Transverse colon (tissue), 4 donors: ENCODE data around the gene TRPT1. TPM values are rescaled to one million over a fixed set of nuclear protein-coding genes. Genes with fewer than 3 reads are reported as not detected.

Experiments
- DNase-seq: peaks from one replicate; pipeline ENCODE4 v3.0.0-alpha.2; 2019
- H3K27ac ChIP-seq, 4 donors: fragments of 200-600 bp; sonication (generic); 2 replicates each; pipeline ENCODE4 v1.5.1; 2016 to 2018; ENCODE audit warnings: inconsistent platforms in 4 of 4
- H3K27me3 ChIP-seq: fragments of 200-600 bp; sonication (generic); 2 replicates; pipeline ENCODE4 v1.5.1; 2017; ENCODE audit warnings: inconsistent platforms
- H3K36me3 ChIP-seq, 4 donors: fragments of 200-600 bp; sonication (generic); 2 replicates each; pipeline ENCODE4 v1.5.1; 2017 to 2019; ENCODE audit warnings: inconsistent platforms in 4 of 4
- H3K4me1 ChIP-seq, 4 donors: fragments of 200-600 bp; sonication (generic); 2 replicates each; pipeline ENCODE4 v1.5.1; 2017 to 2020; ENCODE audit warnings: inconsistent platforms in 4 of 4
- H3K4me3 ChIP-seq, 4 donors: fragments of 200-600 bp; sonication (generic); 1 replicate in 1 of 4; 2 replicates in 3 of 4; pipeline versions ENCODE4 v1.5.1 to v1.6.1; 2017 to 2019; ENCODE audit warnings: inconsistent platforms in 4 of 4
- H3K9me3 ChIP-seq, 2 donors: fragments of 200-600 bp; sonication (generic); 2 replicates each; pipeline ENCODE4 v1.5.1; 2017 to 2019; ENCODE audit warnings: inconsistent platforms in 2 of 2
- CTCF ChIP-seq, 5 experiments: fragments of 200-600 bp in 3 of 5; fragments of 450-650 bp in 2 of 5; sonication (generic) in 3 of 5; IDR thresholded peaks; 1 replicate in 2 of 5; 2 replicates in 3 of 5; pipeline ENCODE4 v1.5.1; 2016 to 2017; ENCODE audit warnings: antibody characterized with exemption in 5 of 5, inconsistent platforms in 3 of 5, mild to moderate bottlenecking in 2 of 5, moderate library complexity in 1 of 5
- EP300 ChIP-seq: sonication (generic); formaldehyde crosslinking; IDR thresholded peaks from one replicate; pipeline ENCODE4 v1.6.1; 2017; ENCODE audit warnings: antibody characterized with exemption, low read depth
- POLR2A ChIP-seq: fragments of 450-650 bp; IDR thresholded peaks from one replicate; pipeline ENCODE4 v1.6.1; 2016; ENCODE audit warnings: antibody characterized with exemption, mild to moderate bottlenecking, moderate library complexity
- POLR2AphosphoS5 ChIP-seq, 3 donors: sonication (generic); formaldehyde crosslinking; IDR thresholded peaks; one replicate each; pipeline ENCODE4 v1.6.1; 2016; ENCODE audit warnings: antibody characterized with exemption in 3 of 3
- WGBS, 2 donors: methylation state at CpG; one replicate each; pipeline ENCODE4 v1.1.5; 2018; ENCODE audit warnings: low coverage in 1 of 2; 5-methylcytosine and 5-hydroxymethylcytosine counted together
- in situ Hi-C, 4 donors: fragments of 200-750 bp; cut with MboI; loops; one replicate each; pipeline versions ENCODE4 v1.15.0 to v1.15.1; 2017; ENCODE audit warnings: low sequenced_read_pairs in 3 of 4, low pct_ligation_motif_present in 1 of 4, low pct_unique_long_range_greater_than_20kb in 1 of 4
- intact Hi-C: fragments of 100-400 bp; cut with DNase I; formaldehyde crosslinking; loops from one replicate; pipeline ENCODE4 v1.15.1; 2023; ENCODE audit warnings: low total_unique reads
- total RNA-seq, 4 donors: library from RNA; depleted of rRNA; stranded (reverse); fragments of >200 nt; gene quantifications; one replicate each; pipeline ENCODE4 v1.1.0, GENCODE V29; 2016

The TRPT1 gene
- total RNA-seq, 4 donors from 2014 or later: 82.4 to 113 (median 99.1) TPM

GRCh38 chr11:64235437-64236161 lies 9.6 kb upstream of the TRPT1 start:
- H3K4me1 ChIP-seq: peaks cover 18 to 84% (median 63%) of the 10 kb centered on the region in 4 donors
- H3K27ac ChIP-seq: peak overlapping the region; percentile 81 to 95 (median 87)
- no peaks in the 10 kb centered on the region for H3K9me3 ChIP-seq
- no peaks in the 10 kb centered on the region for H3K27me3 ChIP-seq
- no peaks in the 10 kb centered on the region for H3K36me3 ChIP-seq
- DNase-seq: peak; percentile 11
- TF ChIP-seq POLR2A: no peak
- TF ChIP-seq CTCF (IDR thresholded peaks at IDR 0.05): no peak
- no peak for TF ChIP-seq POLR2AphosphoS5 (IDR thresholded peaks at IDR 0.05)
- no peak for TF ChIP-seq EP300
- 74% methylated on average over 12 of the region's 12 CpGs; no CpG with 5 or more reads in 1 of the 2 donors for WGBS, 2 donors
- in situ Hi-C loops: no loop called here
- intact Hi-C loops: no loop called here
- H3K4me3 ChIP-seq: peak overlapping the region; percentile 59 to 77 (median 70)

GRCh38 chr11:64234647-64235379 lies 8.8 kb upstream of the TRPT1 start:
- H3K27ac ChIP-seq: peak overlapping the region; percentile 81 to 95 (median 87)
- no peaks in the 10 kb centered on the region for H3K36me3 ChIP-seq
- H3K27me3 ChIP-seq: no peaks in the 10 kb centered on the region
- peaks cover 12 to 78% (median 58%) of the 10 kb centered on the region in 4 donors for H3K4me1 ChIP-seq
- peak; percentile 77 for DNase-seq
- no peaks in the 10 kb centered on the region for H3K9me3 ChIP-seq
- WGBS, 2 donors: 2% methylated on average over 36 of the region's 80 CpGs; no CpG with 5 or more reads in 1 of the 2 donors
- intact Hi-C loops: no loop called here
- peak overlapping the region; percentile 59 to 77 (median 70) for H3K4me3 ChIP-seq
- no peak for TF ChIP-seq CTCF (IDR thresholded peaks at IDR 0.05)
- peak; percentile 42 for TF ChIP-seq POLR2A
- peak; percentile 15 to 66 (median 53) for TF ChIP-seq POLR2AphosphoS5 (IDR thresholded peaks at IDR 0.05)
- TF ChIP-seq EP300: no peak
- in situ Hi-C loops: no loop called here

- no peaks in the 10 kb centered on the region for H3K27me3 ChIP-seq
- TF ChIP-seq POLR2A (peak; percentile 32), EP300 (no peak), CTCF (IDR thresholded peaks at IDR 0.05) (no peak), POLR2AphosphoS5 (IDR thresholded peaks at IDR 0.05) (peak in 2 of 3 donors; percentile 49 to 76)
- DNase-seq: peak; percentile 86
- intact Hi-C loops: no loop called here
- H3K9me3 ChIP-seq: no peaks in the 10 kb centered on the region
- H3K4me3 ChIP-seq: peak within 1 kb of the TSS; percentile 59 to 77 (median 70)
- H3K4me1 ChIP-seq: peaks cover 15 to 78% (median 59%) of the 10 kb centered on the region in 4 donors
- no peaks in the 10 kb centered on the region for H3K36me3 ChIP-seq
- H3K27ac ChIP-seq: peak within 1 kb of the TSS; percentile 81 to 95 (median 87)
- 9% methylated on average over 21 of the region's 62 CpGs; no CpG with 5 or more reads in 1 of the 2 donors for WGBS, 2 donors
- in situ Hi-C loops: no loop called here
These were observed 8.1 kb upstream of the TRPT1 start, which contains the start of gene VEGFB for GRCh38 chr11:64233913-64234586. Gene VEGFB, plus strand, starts transcription at chr11:64234584. Its CDS starts 250 bp downstream, at chr11:64234834.

GRCh38 chr11:64232967-64233315 lies 7.0 kb upstream of the TRPT1 start:
- TF ChIP-seq POLR2A (no peak), EP300 (no peak), POLR2AphosphoS5 (IDR thresholded peaks at IDR 0.05) (no peak), CTCF (IDR thresholded peaks at IDR 0.05) (no peak)
- Histone ChIP-seq H3K9me3 (no peaks in the 10 kb centered on the region), H3K4me1 (peaks cover 12 to 79% (median 55%) of the 10 kb centered on the region in 4 donors), H3K4me3 (no peak overlapping the region), H3K27me3 (no peaks in the 10 kb centered on the region), H3K27ac (peak overlapping the region in 1 of 4 donors; percentile 93), H3K36me3 (no peaks in the 10 kb centered on the region)
- no peak for DNase-seq
- 90 to 92% methylated on average over 6 to 8 of the region's 8 CpGs for WGBS, 2 donors
- intact Hi-C loops (no loop called here), in situ Hi-C loops (no loop called here)
